GM21717 (cell line): Measurements from ENCODE around the gene ALOX12.
"Not testable (repeated sequence)": the region's sequence is repeated elsewhere in the genome, so short reads cannot be mapped to it uniquely, and the experiment has no call there.

ENCODE experiments used
- ATAC-seq: cut with Tn5 transposase; IDR thresholded peaks from one replicate; pipeline ENCODE4 v1.9.1; 2021; ENCODE audit warnings: mild to moderate bottlenecking, moderate library complexity; ENCODE audit not compliant: unreplicated experiment

ALOX12 gene

GRCh38 chr17:7043497-7044198, 47.8 kb downstream of the ALOX12 start, which contains the start of gene SLC16A11:
SLC16A11 (minus strand) TSS chr17:7044092; CDS start chr17:7043513, 579 bp downstream.
- no peak for ATAC-seq

GRCh38 chr17:7045492-7046126, 49.8 kb downstream of the ALOX12 start:
- no peak for ATAC-seq

- ATAC-seq: no peak
These were observed 50.4 kb downstream of the ALOX12 start for GRCh38 chr17:7046127-7046724.

DNA sequence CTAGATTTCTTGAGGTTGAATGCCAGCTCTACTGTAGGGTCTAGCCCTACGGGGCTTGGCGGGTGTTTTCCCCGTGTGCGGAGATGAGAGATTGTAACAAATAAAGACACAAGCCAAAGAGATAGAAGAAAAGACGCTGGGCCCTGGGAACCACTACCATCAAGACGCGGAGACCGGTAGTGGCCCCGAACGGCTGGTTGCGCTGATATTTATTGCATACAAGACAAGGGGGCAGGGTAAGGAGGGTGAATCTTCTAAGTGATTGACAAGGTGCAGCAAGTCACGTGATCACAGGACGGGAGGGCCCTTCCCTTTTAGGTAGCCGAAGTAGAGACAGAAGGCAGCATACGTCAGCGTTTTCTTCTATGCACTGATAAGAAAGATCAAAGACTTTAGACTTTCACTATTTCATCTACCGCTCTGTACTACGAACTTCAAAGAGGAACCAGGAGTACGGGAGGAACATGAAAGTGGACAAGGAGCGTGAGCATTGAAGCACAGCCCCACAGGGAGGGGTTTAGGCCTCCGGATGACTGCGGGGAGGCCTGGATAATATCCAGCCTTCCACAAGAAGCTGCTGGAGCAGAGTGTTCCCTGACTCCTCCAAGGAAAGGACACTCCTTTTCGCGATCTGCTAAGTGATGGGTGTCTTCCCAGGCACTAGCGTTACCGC, 51.0 kb downstream of the ALOX12 start:
- not testable (repeated sequence) for ATAC-seq

DNA sequence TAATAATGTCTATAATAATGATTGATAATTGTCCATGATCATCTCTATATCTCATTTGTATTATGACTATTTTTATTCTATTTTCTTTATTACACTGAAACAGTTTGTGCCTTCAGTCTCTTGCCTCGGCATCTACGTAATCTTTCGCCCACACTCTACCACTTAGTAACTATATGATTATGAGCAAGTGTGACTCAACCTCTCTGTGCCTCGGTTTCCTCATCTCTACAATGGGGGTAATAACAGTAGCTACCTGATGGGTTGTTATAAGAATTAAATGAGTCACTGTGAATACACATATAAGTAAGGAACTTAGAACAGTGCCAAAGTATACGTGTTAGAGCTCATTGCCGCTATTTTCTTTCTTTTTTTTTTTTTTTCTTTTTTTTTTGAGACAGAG, 51.7 kb downstream of the ALOX12 start:
- no peak for ATAC-seq

DNA sequence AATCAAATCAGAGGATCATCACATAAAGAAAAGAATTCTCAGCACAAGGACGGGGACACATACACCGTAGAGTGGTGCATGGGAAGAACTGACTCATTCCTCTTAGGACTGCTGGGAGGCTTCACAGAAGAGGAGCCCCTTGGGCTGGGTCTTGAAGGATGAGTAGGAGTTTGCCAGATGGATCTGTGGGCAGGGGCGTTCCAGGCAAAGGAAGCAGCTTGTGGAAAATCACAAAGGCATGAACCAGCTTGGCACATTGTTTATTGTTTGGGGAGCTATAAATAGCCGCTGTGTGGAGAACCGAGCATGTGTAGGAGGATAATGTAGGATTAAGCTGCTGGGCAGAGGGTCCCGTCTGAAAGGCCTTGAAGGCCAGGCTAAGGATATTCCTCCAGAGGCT, 53.1 kb downstream of the ALOX12 start:
- no peak for ATAC-seq

- ATAC-seq: not testable (repeated sequence)
These were observed 54.7 kb downstream of the ALOX12 start for GRCh38 chr17:7050583-7050982.

DNA sequence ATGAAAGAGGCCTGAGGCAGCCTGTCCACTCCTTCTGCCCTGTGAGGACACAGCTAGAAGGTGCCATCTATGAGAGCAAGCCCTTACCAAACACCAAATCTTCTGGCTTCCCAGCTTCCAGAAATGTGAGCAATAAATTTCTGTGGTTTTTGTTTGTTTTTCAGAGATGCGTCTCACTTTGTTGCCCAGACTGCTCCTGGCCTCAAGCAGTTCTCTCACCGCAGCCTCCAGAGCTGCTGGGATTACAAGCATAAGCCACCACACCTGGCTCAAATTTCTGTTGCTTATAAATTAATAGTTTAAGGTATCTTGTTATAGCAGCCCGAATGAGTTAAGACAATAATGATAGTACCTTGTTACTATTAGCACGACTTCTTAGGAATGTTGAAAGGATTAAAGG, 60.5 kb downstream of the ALOX12 start:
- no peak for ATAC-seq

GRCh38 chr17:7058831-7059447, 63.1 kb downstream of the ALOX12 start:
- no peak for ATAC-seq
